B cell (primary cell): ENCODE results near the gene CKAP5. TPM values are rescaled to one million over a fixed set of nuclear protein-coding genes. Genes with fewer than 3 reads are reported as not detected.
A peak's percentile ranks its signal among the peaks of the same experiment; 100 is the strongest.

Experiments
- ATAC-seq: fragments of 200-7000 bp; cut with Tn5 transposase; one replicate; pipeline ENCODE4 v1.10.0; 2021; ENCODE audit warnings: low read depth, mild to moderate bottlenecking, moderate number of reproducible peaks, moderate library complexity
- CTCF ChIA-PET: fragments of 350-600 bp; sonication (Branson Sonifier 250); formaldehyde crosslinking; loops from one replicate; lab custom pipeline; 2021; ENCODE audit warnings: antibody characterized with exemption, inconsistent platforms; lab: Charles Lee
- POLR2A ChIA-PET: fragments of 350-600 bp; sonication (Branson Sonifier 250); formaldehyde crosslinking; loops from one replicate; lab custom pipeline; 2021; ENCODE audit warnings: antibody characterized with exemption; lab: Charles Lee
- DNase-seq: peaks from one replicate; pipeline ENCODE4 v3.0.0; 2013
- H2AFZ ChIP-seq: 2 replicates; pipeline ENCODE4 v1.6.1; 2012; ENCODE audit warnings: mild to moderate bottlenecking, low read depth, low read length; ENCODE audit not compliant: insufficient read depth, poor library complexity, severe bottlenecking
- H3K27ac ChIP-seq, 2 donors: 1 replicate in 1 of 2; 2 replicates in 1 of 2; pipeline ENCODE4 v1.5.1; 2012 to 2013; ENCODE audit warnings: low read length in 2 of 2, mild to moderate bottlenecking in 2 of 2, moderate library complexity in 1 of 2
- H3K27me3 ChIP-seq, 4 experiments: fragments of 200-600 bp in 1 of 4; sonication (generic) in 1 of 4; replicated peaks in 1 of 4; 1 replicate in 2 of 4; 2 replicates in 2 of 4; pipeline versions ENCODE4 v1.6.1 to v1.7.0; 2013 to 2016; ENCODE audit warnings: low read length in 3 of 4, mild to moderate bottlenecking in 2 of 4, mixed read lengths in 1 of 4, moderate library complexity in 1 of 4; ENCODE audit not compliant: insufficient read depth in 4 of 4, control insufficient read depth in 3 of 4; ENCODE audit errors: control extremely low read depth in 1 of 4
- H3K36me3 ChIP-seq, 2 experiments: replicated peaks in 1 of 2; 1 replicate in 1 of 2; 2 replicates in 1 of 2; pipeline versions ENCODE4 v1.6.1 to v1.7.1; 2013; ENCODE audit warnings: low read length in 1 of 2; ENCODE audit not compliant: insufficient read depth in 2 of 2, control insufficient read depth in 1 of 2; ENCODE audit errors: control extremely low read depth in 1 of 2, extremely low read depth in 1 of 2
- H3K4me1 ChIP-seq, 2 donors: fragments of 200-600 bp in 1 of 2; sonication (generic) in 1 of 2; 1 replicate in 1 of 2; 2 replicates in 1 of 2; pipeline versions ENCODE4 v1.5.1 to v1.6.1; 2013 to 2017; ENCODE audit warnings: low read length in 2 of 2; ENCODE audit not compliant: control insufficient read depth in 2 of 2, insufficient read depth in 2 of 2
- H3K4me2 ChIP-seq: replicated peaks from 2 replicates; pipeline ENCODE3; 2012; ENCODE audit warnings: mild to moderate bottlenecking, low read depth, low read length; ENCODE audit not compliant: poor library complexity, severe bottlenecking
- H3K4me3 ChIP-seq, 5 experiments: fragments of 200-600 bp in 1 of 5; sonication (generic) in 1 of 5; 1 replicate in 3 of 5; 2 replicates in 2 of 5; pipeline versions ENCODE4 v1.5.1 to v1.7.0; 2011 to 2016; ENCODE audit warnings: low read length in 4 of 5, mild to moderate bottlenecking in 4 of 5, low read depth in 2 of 5, control low read depth in 1 of 5, moderate library complexity in 1 of 5; ENCODE audit not compliant: insufficient read depth in 1 of 5; ENCODE audit errors: control extremely low read depth in 1 of 5, extremely low read depth in 1 of 5
- H3K79me2 ChIP-seq: fragments of 200-600 bp; sonication (generic); one replicate; pipeline ENCODE4 v1.6.0; 2016; ENCODE audit warnings: low read length; ENCODE audit not compliant: control insufficient read depth, insufficient read depth
- H3K9ac ChIP-seq: fragments of 200-600 bp; sonication (generic); 2 replicates; pipeline ENCODE4 v1.6.1; 2017; ENCODE audit warnings: mild to moderate bottlenecking, low read length, moderate library complexity
- H3K9me3 ChIP-seq, 3 donors: one replicate each; pipeline versions ENCODE4 v1.6.1 to v1.7.1; 2013; ENCODE audit warnings: low read length in 2 of 3; ENCODE audit not compliant: control insufficient read depth in 2 of 3, insufficient read depth in 1 of 3; ENCODE audit errors: control extremely low read depth in 1 of 3
- H4K20me1 ChIP-seq: 2 replicates; pipeline ENCODE4 v1.6.0; 2012; ENCODE audit warnings: mild to moderate bottlenecking, low read length; ENCODE audit not compliant: insufficient read depth, control insufficient read depth, poor library complexity, severe bottlenecking
- H3K27ac Mint-ChIP-seq: one replicate; pipeline ENCODE4 v1.8.0; 2021; ENCODE audit warnings: mixed read lengths
- H3K27me3 Mint-ChIP-seq: one replicate; pipeline ENCODE4 v1.8.0; 2021; ENCODE audit warnings: mixed read lengths
- H3K4me1 Mint-ChIP-seq: one replicate; pipeline ENCODE4 v1.8.0; 2021; ENCODE audit warnings: mixed read lengths
- H3K4me3 Mint-ChIP-seq: one replicate; pipeline ENCODE4 v1.8.0; 2021; ENCODE audit warnings: mixed read lengths
- H3K9me3 Mint-ChIP-seq: one replicate; pipeline ENCODE4 v1.8.0; 2022; ENCODE audit warnings: mixed read lengths; ENCODE audit not compliant: insufficient read depth
- CTCF ChIP-seq: fragments of 200-600 bp; IDR thresholded peaks from one replicate; pipeline ENCODE4 v1.8.0; 2022; ENCODE audit warnings: antibody characterized with exemption, mild to moderate bottlenecking
- EZH2 ChIP-seq: IDR thresholded peaks from 2 replicates; pipeline ENCODE4 v1.6.1; 2012; ENCODE audit warnings: borderline replicate concordance, low read depth, mild to moderate bottlenecking, moderate library complexity, low read length; ENCODE audit not compliant: insufficient read depth, poor library complexity, severe bottlenecking
- WGBS: methylation state at CpG from one replicate; pipeline ENCODE4 v1.1.5; 2013; ENCODE audit warnings: missing lambda C conversion rate; ENCODE audit not compliant: insufficient coverage; 5-methylcytosine and 5-hydroxymethylcytosine counted together
- intact Hi-C: fragments of 100-400 bp; cut with micrococcal nuclease; formaldehyde crosslinking; loops from one replicate; pipeline ENCODE4 v1.10.0; 2022
- polyA plus RNA-seq: library from polyadenylated mRNA; depleted of rRNA; stranded (reverse); fragments of >200 nt; gene quantifications from 2 replicates; pipeline ENCODE4 v1.2.3, GENCODE V29; 2012
- total RNA-seq, 2 donors: library from RNA; stranded (reverse); fragments of 120-200 nt in 1 of 2; gene quantifications; 1 replicate in 1 of 2; 2 replicates in 1 of 2; pipeline versions ENCODE4 v1.2.3 to v1.2.4, GENCODE V29; 2013 to 2022

Gene CKAP5
- total and polyA plus RNA-seq, 2 donors (not counting 1 experiment from before 2014, with no cell fraction given): 7.3 to 54.3 TPM

DNA sequence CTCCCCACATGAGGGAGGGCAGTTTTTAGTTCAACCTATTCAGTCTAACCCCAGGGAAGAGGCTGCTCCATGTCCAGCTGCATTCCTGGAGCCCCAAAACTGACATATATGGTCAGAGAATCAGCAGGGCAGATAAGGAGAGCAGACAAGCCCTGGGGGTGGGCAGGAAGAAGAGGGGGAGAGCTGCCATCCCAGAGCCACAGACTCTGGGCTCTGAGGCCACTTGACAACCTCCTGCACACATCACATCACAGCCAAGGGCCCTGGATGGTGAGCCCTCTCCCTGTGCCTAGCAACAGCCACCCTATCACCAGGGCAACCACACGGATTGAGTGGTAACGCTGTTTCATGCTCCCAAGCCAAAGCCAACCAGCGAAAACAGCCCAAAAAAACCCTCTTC lies 148.8 kb downstream of the CKAP5 start:
- CTCF ChIA-PET: no interaction called here
- H3K4me3 Mint-ChIP-seq: no peak overlapping the region
- H4K20me1 ChIP-seq: peaks cover 62% of the 10 kb centered on the region

GRCh38 chr11:46696212-46696558 lies 149.9 kb downstream of the CKAP5 start:
- 95% methylated on average over 8 of the region's 11 CpGs for WGBS
- H3K4me3 Mint-ChIP-seq: no peak overlapping the region
- Histone ChIP-seq H4K20me1 (peaks cover 62% of the 10 kb centered on the region), H3K27me3 (no peaks in the 10 kb centered on the region), H3K36me3 (peaks cover 5 to 45% of the 10 kb centered on the region in 2 experiments), H3K4me1 (peaks cover 18 to 24% of the 10 kb centered on the region in 2 donors), H3K27ac (no peak overlapping the region), H2AFZ (no peak overlapping the region), H3K9me3 (no peaks in the 10 kb centered on the region), H3K79me2 (peaks cover 87% of the 10 kb centered on the region), H3K9ac (no peak overlapping the region), H3K4me2 (no peak overlapping the region), H3K4me3 (no peak overlapping the region)
- CTCF ChIA-PET: no interaction called here
- peak overlapping the region; percentile 59 for H3K27ac Mint-ChIP-seq
- H3K4me1 Mint-ChIP-seq: peaks cover 29% of the 10 kb centered on the region
- intact Hi-C loops: no loop called here
- no peak for TF ChIP-seq CTCF
- TF ChIP-seq EZH2: no peak
- H3K27me3 Mint-ChIP-seq: no peaks in the 10 kb centered on the region
- H3K9me3 Mint-ChIP-seq: no peaks in the 10 kb centered on the region
- no peak for DNase-seq
- ATAC-seq: no peak
- POLR2A ChIA-PET: no interaction called here

More for the DNA sequence above, 148.8 kb downstream of the CKAP5 start:
- POLR2A ChIA-PET: no interaction called here
- Histone ChIP-seq H3K4me2 (no peak overlapping the region), H3K36me3 (peaks cover 5 to 38% of the 10 kb centered on the region in 2 experiments), H3K4me3 (no peak overlapping the region), H3K9ac (no peak overlapping the region), H2AFZ (no peak overlapping the region), H3K27me3 (no peaks in the 10 kb centered on the region), H3K4me1 (peaks cover 26 to 32% of the 10 kb centered on the region in 2 donors), H3K79me2 (peaks cover 88% of the 10 kb centered on the region), H3K27ac (no peak overlapping the region), H3K9me3 (no peaks in the 10 kb centered on the region)
- WGBS: 96% methylated on average over 3 of the region's 3 CpGs
- Mint-ChIP-seq H3K27me3 (no peaks in the 10 kb centered on the region), H3K9me3 (no peaks in the 10 kb centered on the region), H3K27ac (no peak overlapping the region), H3K4me1 (peaks cover 38% of the 10 kb centered on the region)
- no peak for TF ChIP-seq CTCF
- TF ChIP-seq EZH2: no peak
- intact Hi-C loops: no loop called here
- DNase-seq (no peak), ATAC-seq (no peak)
